NCI-H524 (cell line): ENCODE data around the gene SLC35E1.
"Not testable (repeated sequence)": the region's sequence is repeated elsewhere in the genome, so short reads cannot be mapped to it uniquely, and the experiment has no call there.

Source experiments
- DNase-seq, 2 experiments: peaks; one replicate each; lab custom pipeline; 2025; lab: John Stamatoyannopoulos, UW

SLC35E1 gene

DNA sequence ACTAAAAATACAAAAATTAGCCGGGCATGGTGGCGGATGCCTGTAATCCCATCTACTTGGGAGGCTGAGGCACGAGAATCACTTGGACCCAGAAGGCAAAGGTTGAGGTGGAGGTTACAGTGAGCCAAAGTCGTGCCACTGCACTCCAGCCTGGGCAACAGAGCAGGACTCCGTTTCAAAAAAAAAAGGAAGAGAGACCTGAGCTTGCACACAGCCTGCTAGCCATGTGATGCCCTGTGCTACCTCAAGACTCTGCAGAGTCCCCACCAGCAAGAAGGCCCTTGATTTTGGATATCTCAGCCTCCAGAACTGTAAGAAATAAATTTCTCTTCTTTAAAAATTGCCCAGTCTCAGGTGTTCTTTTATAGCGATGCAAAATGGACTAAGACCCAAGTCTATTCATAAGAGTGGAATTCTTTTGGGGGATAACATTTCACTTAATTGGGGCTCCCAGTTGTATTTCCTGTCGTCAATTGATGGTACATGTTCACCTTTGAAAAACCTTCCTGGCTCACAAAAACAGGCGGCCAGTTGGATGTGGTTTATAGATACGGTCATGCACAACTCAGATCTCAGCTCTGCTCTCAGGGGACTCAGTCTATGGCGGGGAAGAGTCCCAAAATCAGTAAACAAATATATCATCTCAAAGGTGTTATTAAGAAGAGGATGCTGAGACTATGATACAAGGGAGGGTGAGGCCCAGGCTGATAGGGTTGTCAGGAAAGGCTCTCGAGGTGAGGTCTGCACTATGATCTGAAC is 27.6 kb downstream of the SLC35E1 start:
- DNase-seq, result no peak

GRCh38 chr19:16543734-16544133 is 28.5 kb downstream of the SLC35E1 start:
- not testable (repeated sequence) for DNase-seq

- no peak for DNase-seq
These were observed 29.2 kb downstream of the SLC35E1 start for GRCh38 chr19:16542910-16543472.

DNA sequence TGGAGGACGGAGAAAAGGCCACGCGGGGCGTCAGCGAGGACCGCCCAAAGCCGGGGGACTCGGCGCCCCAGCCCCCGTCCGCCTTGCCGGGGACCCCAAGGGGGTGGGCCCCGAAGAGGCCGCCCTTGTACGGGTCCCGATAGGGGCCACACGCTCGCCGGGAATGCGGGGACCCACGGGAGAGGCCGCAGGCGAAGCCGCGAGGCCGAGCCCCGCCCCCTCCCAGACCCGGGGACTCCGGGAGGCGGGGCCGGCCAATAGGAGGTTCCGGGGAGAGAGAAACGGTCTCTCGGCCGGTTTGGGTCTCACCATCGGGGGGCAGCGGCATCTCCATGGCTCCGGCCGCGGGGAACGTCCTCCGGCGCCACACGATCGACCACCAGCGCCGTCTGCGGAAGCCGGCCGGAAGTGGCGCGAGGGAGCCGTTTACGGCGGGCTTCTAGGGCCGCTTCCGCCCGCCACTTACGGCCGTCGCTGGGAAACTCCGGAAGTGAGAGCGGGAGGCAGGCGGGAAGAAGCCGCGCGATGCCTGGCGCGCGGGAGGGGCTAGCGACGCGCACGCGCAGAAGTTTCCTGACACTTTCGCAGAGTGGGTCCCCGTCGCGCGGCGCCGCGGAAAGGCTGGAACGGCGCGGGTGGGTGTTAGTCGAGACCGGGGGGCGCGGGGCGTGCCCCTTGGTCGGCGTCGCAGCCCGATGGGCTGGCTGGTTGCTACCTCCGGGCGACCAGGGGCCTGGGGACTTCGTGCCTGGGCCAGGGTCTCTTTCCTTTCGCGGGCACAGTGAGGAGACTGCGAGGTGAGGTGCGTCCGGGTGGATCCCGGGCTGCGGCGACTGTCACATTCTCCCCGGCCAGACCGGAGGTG is 29.9 kb downstream of the SLC35E1 start, which contains the start of gene CHERP:
Gene CHERP (minus strand): TSS at position 393 of the 865 bp plus-strand sequence. CDS start 59 bp downstream, at position 334.
- peak; percentile 94 to 95 for DNase-seq

DNA sequence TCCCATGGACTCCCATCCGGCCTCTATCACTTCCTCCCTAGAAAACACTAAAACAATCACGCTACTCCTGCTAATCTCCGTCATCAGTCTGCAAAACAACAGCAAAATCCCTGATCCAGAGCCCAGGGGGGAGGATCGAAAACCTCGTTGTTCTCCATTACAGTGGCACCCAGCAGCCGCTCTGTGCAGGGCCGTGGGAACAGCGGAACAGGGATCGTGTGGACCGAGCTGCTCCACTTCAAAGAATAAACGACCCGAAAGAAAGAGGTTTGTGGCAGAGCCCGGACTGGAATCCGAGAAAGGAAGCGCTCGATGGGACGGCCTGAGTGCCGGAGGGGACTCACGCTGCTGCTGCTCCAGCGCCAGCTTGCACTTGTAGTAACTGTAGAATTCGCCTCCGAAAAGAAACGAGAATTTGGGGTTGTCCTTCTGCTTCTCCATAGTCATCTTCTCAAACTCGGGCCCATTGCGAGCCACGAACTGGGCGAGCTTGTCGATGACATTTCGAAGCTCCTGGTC is 30.6 kb downstream of the SLC35E1 start:
- no peak for DNase-seq

DNA sequence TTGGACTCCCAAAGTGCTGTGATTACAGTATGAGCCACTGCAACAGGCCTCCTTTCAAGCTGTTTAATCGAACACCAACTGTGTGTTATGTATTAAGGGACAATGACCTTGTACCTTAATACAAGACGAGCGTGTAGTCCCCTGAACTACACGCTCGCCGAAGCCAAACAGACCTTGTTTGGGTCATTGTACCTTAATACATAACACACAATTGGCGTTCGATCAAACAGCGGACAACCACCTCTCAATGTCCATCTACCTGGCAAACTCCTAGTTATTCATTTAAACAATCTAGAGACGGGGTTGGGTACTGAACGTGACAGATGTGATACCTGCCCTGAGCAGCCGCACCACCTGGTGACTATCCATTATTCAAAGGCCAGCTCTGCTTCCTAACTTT is 31.3 kb downstream of the SLC35E1 start:
- DNase-seq, result no peak

DNA sequence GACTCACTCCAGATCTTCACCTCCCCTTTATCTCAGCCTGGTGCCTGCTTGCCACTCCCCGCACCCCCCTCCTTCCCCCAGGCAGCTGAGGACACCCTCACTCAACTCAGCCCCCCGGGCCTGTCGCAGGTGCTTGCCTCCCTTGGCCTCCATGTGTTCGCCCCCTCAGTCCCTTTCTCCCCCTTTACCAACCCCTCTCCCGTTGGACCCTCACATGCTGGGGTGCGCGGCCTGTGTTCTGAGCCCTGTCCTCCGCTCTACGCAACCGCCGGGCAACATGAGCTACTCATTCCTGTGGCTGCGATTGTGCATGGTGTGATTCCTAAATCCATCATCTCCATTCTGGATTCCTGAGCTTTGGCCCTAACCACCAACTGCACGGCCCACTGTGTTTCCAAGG is 35.1 kb downstream of the SLC35E1 start:
- no peak for DNase-seq

- DNase-seq, result no peak
These were observed 36.1 kb downstream of the SLC35E1 start for GRCh38 chr19:16536130-16536529.

GRCh38 chr19:16535381-16535780 is 36.8 kb downstream of the SLC35E1 start:
- DNase-seq, result no peak

GRCh38 chr19:16532440-16533234 is 39.6 kb downstream of the SLC35E1 start:
- DNase-seq, result no peak

GRCh38 chr19:16531380-16531669 is 40.9 kb downstream of the SLC35E1 start:
- DNase-seq, result no peak

DNA sequence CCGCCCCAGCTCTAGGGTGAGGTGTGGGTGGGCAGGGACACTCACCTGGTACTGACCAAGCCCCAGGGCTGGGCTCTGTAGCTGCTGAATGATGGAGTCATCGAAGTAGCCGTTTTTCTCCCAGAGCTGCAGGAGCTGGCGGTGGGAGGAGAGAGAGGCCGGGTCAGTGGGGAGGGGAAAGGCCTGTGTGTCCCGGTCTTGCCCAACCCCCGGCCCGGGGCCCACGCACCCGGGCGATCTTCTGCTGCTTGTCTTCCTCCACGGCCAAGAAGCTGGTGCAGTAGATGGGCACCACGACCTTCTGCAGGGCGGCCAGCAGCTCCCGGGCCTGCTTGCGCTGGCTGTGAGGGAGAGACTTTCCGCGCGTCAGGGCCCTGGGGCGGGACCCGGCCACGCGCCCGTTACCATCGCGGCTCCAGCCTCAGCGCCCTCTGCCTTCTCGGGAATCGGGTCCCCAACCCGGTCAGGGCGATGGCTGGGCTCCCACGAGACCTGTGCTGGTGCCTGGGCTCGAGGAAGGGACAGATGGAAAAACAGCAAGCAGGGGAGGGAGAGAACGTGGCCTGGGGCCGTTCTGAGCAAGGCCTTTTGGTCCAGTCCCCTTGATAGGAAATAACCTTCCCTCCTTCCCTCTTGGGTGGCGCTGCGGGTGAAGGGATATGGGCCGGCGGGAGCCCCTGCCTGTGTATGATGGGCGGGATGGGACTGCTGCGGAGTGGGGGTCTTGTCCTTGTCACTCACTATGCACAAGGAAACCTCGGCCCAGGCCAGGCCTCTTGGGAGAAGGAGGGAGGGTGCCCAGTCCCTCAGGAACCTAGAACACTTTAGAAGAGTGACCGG is 41.5 kb downstream of the SLC35E1 start:
- no peak for DNase-seq

- no peak for DNase-seq
These were observed 42.6 kb downstream of the SLC35E1 start for GRCh38 chr19:16529466-16530144.

- DNase-seq, result peak in 1 of 2 experiments; percentile 23
These were observed 44.2 kb downstream of the SLC35E1 start for GRCh38 chr19:16527971-16528521.

DNA sequence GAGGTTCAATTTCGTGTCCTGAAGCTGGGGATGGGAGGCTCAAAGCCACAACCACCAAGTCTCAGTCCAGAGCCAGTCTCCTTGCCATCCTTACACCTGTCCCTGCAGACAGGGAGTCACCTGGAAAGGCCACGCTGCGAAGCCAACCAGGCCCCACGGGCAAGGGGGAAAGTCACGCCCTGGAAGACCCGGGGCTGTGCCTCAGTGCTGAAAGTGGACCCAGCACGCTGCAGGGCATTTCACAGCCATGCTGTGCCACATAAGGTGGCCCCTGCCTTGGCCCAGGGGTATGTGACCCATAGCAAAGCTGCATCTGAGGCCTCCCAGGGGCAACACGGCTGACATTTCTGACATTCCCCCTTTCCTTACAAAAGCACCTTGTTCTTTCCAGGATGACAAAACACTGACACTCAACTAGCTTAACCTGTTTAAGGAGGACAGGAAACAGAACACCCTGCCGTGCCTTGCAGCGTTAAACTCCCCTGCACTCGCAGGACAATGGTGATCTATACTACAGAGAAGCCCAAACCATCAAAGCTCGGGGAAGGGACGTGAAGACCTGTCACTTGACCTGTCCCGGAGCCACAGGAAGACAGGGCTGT is 44.8 kb downstream of the SLC35E1 start:
- no peak for DNase-seq

DNA sequence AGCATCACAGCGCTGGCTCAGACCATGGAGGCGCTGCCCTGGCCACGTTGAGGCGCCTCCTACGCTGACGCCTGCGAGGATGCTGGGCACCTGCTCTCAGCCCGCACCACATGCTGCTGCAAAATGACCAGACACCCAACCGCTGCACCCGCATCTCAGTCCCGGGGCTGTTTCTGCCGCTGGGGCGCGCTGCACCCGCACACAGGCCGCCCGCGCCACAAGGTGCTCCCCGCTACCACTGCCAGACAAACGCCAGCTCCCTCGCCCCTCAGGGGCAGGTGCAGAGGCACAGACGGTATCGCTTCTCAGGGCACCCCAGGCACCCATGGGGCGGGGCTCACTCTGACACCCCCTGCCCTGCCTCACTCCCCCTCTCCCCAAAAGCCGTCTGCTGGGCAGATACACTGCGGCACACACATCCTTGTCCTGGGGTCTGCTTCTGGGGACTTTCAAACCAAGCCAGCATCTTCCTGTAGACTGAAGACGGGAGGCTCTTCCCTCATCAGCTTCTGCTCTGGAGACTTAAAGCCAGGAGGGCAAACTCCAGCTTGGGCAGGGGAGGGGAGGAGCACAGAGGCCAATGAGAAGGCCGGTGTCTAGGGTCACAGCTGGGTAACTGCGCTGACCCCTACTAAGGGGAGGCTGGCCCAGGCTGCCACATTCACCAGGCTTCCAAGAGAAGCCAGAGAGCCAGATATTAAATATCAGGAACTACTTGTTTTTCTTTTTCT is 46.3 kb downstream of the SLC35E1 start:
- DNase-seq, result no peak

DNA sequence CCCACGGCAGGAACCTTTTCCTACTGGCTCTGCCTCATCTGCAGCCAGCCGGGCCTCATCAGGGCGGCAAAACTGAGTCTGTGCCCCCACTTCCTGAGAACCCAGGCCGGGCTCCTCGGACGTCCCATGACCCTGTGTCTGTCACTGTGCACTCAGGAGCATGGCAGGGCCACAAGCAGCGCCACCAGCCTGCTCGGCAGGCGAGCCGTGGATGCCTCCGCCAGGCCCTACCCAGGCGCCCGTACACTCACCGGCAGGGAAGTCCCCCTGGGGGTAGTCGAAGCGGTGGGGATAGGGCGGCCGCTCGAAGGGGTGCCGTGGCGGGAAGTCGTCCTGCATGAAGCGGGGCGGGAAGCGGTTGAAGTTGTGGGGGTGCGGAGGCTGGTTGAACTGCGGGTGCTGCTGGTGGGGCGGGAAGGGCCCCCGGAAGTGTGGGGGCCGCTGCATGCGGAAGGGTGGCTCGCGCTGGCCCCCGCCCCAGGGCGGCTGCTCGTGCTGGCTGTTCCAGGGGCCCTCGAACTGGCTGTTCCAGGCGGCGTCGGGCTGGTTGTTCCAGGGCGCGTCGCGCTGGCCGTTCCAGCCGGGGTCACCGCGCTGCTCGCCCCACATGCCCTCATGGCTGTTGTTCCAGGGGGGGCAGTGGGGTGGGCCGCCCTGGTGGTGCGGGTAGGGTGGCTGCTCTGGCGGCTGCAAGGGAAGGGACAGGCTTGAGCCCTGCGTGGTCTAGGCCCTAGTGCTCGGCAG is 47.1 kb downstream of the SLC35E1 start:
- no peak for DNase-seq
